ENCODE measurements around the gene SYT6.
"Not testable (repeated sequence)": the region's sequence is repeated elsewhere in the genome, so short reads cannot be mapped to it uniquely, and the experiment has no call there.

SYT6 gene

GRCh38 chr1:114090738-114091505, 62.7 kb downstream of the SYT6 start:
- no peak for DNase-seq

- no peak for DNase-seq
Observed at GRCh38 chr1:114089502-114090138, 64.0 kb downstream of the SYT6 start.

DNA sequence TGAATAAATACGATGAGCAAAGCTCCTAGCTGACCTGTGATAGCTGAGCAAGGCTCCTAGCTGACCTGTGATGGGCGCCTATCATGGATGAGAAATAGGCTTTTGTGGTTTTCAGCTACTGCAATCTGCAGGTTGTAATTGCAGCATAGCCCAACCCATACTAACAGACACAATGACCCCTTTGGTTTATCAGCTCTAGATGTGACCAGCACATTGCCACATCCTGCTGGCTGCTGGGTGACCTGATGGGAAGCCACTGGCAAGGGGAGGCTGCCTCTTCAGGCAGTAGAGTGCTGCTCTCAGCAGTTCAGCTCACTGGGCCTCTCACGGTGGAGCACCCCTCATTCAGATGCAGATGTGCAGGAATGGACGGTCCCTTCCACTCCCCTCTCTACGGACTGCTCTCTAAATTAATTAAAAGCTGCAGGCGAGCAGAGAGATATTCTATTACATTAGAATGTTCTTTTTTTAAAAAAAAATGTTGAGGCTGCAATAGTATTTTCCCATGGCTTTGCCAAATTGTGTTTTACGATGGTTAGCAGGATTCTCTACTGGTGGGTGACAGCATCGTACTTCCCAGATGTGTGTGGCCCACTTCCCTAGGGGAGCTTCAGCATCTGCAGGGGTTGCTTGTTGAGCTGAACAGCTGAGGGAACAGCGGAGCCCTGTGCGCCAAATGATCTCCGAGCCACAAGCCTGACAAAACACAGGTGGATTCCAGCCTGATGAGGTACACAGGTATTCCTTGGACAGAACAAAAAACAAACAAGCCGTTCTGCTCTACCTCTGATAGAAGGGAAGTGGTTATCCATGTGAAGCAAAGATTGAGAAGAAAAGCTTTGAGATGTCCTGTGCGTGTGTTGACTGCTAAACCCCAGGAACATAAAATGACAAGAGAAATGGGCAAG, 65.0 kb downstream of the SYT6 start:
- no peak for DNase-seq

GRCh38 chr1:114087495-114087894, 66.2 kb downstream of the SYT6 start:
- no peak for DNase-seq

DNA sequence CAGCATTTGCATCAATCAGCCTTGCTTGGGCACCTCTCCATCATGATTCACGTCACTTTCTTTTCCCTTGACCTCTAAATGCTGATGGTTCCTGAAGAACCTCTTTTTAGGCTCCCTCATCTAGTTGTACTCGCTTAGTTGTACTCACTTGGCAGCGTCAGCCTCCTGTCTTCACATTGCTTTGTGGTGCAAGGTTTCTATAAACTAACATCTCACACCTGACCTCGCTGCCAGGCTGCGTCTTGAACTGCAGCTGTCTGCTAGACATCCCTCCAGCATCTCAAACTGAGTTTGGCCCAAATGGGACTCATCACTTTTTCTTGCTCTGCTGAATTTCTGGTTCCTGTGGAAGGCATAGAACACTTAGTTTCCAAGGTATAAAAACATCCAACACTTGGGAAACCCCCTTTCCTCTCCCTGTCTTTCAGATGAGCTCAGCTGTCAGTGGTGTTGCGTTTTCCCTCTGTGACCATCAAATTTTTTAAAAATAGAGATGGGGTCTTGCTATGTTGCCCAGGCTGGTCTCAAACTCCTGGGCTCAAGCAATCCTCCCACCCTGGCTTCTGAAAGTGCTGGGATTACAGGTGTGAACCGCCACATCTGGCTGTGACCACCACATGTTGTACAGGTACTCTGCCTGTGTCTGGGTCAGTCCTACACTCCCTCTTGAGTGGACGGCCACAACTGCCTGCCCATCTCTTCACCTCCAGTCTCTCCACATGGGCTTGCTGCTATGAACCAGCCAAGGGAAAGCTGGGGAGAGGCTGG, 66.9 kb downstream of the SYT6 start:
- DNase-seq, result no peak

DNA sequence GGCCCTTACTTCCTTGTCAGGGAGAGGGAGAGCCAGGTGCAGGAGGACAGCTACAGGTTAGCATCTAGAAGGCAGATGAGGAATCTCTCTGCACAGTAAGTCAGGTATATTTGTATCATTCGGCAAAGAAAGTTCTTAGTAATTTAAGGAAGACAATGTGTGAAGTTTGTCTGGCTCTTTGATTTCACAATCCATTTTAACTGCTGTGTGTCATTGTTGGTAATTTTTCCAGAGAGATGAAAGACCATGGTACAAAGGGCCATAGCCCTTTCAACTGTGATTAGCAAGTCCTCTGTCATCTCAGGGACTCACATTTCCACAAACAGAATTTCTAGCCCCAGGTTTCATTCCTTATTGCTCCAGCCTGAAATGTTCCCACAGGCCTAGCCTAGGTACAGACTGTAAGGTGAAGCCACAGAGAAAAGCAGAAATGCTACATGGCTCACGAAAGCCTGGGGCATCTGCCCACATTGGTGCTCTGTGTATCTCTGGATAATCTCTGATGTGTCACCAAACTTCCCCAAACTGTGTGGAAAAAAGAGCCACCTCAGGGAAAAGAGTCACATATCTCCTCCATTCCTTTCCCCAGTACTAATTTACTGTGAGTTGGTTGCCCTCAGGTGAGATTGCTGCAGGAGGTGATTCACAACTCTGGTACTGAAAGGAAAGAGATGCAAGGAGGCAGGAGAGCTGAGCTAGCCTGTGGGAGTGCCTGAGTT, 70.6 kb downstream of the SYT6 start:
- DNase-seq, result no peak

- no peak for DNase-seq
Observed at GRCh38 chr1:114082304-114082630, 71.4 kb downstream of the SYT6 start.

DNA sequence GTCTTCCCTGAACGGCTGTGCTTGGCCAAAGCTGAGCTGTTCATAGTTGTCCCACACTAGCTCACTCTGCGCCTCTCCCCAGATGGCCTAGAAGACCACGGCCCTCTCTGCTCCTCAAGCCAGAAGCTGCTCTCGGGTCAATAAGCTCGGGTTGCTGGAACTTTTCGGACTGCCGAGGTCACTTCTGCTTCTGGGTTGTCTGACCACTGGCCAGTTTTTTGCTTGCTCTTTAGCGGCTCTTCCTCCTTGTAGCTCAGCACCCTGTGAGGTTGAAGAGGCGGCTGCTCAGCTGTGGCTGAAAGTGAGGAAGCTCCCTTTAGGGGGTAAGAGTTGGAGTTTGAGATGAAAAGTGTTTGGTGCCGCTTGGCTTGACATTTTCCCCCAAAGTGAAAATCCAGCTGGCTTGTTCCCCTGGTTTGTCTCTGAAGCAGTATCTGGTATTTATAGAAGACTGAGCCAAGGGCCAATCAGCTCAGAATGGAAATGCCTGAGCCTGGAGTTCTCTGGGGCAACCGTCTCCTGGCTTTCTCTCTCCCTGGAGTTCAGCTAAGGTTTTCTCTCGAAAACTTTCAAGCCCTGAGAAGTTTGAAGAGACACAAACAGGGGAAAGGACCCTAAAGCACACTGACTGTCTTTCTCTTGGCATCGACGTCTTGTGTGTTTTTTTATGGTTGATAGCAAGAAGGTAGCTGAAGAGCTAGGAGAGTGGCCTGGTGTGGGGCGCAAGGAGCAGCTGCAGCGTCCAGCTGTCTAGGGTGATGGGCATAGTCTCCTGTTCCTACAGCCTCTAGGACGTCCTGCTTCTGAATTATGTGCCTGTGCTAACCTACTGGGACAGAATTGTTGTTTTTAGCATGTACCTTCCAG, 72.0 kb downstream of the SYT6 start:
- DNase-seq, result no peak

DNA sequence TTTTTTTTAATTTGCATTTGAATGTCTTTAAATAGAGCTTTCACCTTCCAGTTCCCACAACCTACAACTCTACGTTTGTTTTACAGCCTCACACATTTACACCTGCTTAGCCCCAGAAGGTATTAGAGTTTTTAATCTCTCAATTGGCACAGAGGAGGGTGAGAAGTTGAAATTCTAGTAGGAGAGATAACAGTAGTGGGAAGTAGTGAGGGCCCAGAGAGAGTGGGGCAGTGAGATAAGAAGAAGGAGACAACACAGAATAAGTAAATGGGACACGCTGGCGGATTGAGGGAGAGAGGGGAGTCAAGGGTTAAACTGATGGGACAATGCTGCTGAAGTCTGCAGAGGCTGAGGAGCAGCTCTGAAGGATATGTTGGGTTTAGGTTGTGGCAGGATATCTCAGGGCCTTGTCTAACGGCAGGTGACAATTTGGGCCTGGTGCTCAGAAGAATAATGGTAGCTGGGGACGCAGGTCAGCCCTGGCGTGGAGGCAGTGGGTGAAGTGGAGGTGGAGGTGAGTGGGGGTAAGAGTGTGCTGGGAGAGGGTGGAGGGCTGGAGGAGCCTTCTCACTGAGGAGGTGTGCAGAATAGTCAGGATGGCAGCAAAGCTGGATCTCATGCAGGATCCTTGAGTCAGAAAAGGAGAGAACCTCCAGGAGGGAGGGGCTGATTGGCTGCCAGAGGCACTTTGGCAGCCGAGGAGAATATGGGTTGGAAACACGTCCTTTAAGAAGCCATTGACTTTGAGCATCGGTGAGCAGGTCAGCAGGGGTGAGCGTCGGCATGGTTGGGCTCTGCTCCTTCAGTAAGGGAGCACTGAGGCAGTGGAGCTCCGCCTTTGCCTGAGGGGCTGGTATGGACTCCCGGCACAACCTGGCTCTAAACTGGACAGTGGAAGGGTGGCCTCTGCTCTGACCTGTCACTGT, 72.9 kb downstream of the SYT6 start:
- no peak for DNase-seq

DNA sequence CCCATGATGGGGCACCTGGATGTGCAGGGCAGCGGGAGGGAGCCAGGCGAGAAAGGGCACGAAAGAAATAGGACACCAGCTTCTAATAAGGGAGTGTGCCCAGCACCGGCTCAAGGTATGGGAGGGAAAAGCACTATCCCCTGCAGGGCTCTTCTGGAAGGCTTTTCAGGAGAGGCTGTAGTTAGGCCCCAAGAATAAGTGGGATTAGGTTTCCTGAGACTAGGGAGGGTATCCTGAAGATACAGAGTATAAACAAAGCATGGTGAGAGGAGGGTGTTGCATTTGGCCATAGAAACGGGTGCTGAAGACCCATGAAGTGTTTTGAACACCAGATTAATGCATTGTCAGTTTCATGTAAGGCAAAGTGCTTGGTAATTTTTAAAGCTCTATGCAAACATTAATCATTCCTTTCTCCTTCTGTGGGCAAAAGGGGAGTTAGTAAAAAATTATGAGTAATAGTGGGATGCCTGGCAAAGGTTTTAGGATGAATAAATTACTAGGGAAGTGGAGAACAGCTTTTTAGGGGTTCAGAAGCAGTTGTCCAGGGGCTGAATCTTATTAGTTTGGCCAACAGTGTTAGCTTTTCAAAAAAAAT, 74.0 kb downstream of the SYT6 start:
- DNase-seq, result no peak

GRCh38 chr1:114078116-114078515, 75.6 kb downstream of the SYT6 start:
- no peak for DNase-seq

GRCh38 chr1:114077188-114077587, 76.5 kb downstream of the SYT6 start:
- no peak for DNase-seq

GRCh38 chr1:114076308-114076707, 77.4 kb downstream of the SYT6 start:
- no peak for DNase-seq

DNA sequence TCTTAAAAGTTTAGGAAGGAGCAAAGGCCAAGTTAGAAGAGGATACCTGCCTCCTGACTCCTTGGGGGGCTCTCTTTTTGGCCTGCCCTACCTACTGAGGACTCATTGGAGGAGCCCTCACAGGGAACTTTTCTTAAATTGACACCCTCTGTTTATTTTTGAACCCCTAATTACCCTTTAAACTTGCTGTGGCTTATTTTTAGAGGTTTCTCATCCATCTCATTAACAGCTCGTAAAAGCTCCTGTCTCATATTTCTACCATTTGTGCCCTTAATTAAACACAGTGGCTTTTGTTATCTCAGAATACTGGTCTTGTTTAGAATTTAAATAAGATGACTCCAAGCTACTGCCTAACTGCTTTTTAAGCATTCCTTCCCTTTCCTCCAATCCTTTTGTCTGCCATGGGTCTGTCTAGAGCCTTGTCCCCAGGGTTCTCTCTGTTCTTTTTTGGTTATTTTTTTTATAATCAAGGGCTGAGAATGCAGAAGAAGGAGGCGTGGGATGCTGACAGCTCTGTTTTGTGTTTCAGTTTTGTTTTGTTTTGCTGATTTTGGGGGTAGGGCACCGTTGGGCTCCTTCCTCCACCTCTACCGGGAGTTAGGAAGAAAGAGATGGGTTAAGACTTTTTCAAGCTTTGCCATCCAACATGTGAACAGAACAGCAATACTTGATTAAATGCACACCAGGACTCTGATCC, 78.0 kb downstream of the SYT6 start:
- no peak for DNase-seq

- DNase-seq, result no peak
Observed at GRCh38 chr1:114075105-114075504, 78.6 kb downstream of the SYT6 start.

- DNase-seq, result no peak
Observed at GRCh38 chr1:114072246-114072645, 81.4 kb downstream of the SYT6 start.

DNA sequence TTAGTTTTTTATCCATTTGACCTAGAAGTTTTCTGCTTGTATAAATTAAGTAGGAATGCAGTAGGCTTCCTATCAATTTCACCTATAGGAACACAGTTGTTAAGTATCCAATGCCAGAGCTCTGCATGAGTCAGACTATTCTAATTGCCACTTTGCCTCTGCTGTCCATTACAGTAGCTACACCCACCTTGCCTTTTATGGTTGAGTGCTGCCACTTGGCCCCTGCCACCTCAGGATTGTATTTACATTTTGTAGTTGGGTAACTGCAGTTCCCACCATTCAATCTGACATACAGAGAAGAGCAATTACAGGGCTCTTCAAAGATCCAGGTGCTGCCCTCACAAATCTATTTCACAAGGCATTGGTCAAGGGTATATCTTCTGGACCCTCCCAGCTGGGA, 83.9 kb downstream of the SYT6 start:
- DNase-seq, result not testable (repeated sequence)

- DNase-seq, result not testable (repeated sequence)
Observed at GRCh38 chr1:114068684-114069083, 85.0 kb downstream of the SYT6 start.

GRCh38 chr1:114065671-114066070, 88.0 kb downstream of the SYT6 start:
- DNase-seq, result not testable (repeated sequence)

All from NCI-H2227 treated with DMSO at 0.1 percent for 48 hours (cell line).